MV-4-11 (cell line): ENCODE results near the gene NPM1.

Experiments used
- DNase-seq: peaks from one replicate; lab custom pipeline; 2025; lab: John Stamatoyannopoulos, UW

The NPM1 gene

DNA sequence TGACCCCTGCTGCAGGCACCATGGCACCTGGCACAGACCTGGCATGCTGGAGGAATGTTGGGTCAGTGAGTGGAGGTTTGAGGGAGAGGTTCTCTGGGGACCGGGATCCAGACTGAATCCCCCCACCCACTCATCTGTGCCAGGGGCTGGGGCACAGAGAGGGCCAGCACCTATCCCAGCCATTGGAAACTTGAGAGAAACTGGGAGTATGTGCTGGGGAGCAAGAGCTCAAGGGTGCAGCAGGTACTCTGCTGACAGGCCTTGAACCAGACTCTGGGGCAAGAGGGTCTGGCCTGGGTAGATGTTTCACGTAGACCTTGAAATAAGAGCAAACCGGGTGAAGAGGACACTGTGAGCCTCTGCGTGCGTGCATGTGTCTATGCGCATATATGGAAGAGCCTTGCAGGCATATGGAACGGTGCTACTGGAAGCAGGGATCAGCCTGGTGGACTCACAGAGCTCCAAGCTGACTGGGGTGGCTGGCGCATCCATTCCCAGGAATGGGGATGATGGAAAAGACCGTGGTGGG, 40.6 kb downstream of the NPM1 start:
- no peak for DNase-seq

DNA sequence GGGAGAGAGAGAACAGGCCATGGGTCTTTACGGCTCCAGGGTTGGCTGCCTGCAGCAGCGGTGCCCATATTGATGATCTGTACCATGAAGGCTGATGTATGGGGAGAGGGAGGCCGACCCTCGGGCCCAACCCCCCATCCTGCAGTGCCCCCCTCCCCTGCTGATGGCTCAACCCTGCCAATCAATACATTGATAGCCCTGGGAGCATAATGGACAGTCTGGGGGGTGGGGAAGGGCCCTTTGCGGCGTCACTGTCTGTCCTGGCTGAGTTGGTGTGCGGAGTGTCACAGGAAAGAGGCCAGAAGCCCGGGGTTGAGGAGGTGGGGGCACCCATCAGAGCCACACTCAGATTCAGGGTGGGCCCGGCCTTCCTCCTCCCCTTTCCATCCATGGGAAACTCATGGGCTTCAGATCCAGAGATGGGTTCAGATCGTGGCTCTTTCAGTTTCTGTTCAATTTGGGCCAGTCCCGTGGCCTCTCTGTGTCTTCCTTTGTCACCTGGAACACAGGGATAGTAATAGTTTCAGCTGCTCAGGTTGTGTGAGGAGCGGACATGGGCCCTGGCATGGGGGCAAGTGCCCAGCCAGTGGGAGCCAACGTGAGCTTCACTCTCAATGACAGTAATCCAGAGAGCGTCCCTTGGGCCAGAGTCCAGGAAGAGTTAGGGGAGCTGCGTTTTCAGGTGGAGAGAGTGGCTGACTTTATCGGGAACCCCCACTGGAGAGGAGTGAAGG, 41.3 kb downstream of the NPM1 start:
- no peak for DNase-seq

DNA sequence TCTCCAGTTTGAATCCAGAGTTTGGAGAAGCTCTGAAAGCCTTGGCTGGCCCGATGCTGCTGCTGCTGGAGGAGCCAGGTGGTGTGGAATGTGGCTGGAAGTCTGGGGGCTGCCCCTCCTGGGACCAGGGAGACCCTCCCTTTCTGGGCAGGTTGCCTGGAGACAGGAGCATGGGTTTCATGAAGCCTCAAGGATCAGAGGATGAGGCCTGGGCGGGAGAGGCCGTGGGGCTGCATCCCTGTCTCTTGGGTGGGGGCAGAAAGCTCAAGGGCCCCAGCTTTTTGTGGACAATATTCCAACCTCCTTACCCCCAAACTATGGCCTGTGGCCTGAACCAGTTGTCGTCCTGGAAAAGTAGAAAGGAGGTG, 41.9 kb downstream of the NPM1 start:
- DNase-seq = no peak

DNA sequence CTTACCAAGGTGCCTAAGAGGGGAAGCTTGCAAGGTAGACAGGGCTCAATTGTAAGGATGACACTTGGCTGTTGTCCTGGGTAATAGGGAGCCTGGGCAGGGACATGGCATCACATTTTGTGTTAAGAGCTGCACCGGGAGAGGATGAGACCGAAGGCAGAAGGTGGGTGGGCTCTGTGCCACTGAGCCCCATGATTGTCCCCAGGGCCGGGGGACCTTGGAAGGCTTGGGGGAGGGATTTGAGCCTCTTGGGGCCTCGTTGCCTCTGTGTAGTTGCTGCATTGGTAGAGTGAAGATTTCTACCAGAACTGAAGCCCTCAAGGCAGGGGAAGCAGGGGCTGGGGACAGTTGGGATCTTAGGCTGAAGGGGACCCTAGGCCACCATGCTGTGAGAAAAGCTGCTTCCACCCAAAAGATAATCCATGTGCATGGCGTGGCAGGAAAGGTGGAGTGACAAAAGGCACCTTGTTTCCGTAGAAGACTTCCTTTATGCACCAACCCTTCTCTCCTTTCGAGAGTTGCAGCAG, 43.7 kb downstream of the NPM1 start:
- no peak for DNase-seq

DNA sequence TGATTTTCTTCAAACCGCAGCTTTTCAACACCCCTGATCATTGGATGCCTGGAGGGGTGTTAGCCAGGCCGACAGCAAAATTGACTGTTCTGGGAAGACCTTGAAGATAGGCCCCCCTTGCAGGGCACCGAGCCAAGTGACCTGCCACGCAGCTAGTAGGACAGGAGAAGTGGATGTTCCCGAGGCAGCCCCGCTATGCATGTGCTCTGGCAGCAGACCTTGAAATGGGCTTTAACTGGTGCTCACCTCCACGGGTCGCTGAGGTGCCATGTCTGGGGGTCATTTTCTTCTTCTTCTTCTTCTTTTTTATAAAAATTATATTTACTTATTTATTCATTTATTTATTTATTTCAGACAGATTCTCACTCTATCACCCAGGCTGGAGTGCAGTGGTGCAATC, 44.4 kb downstream of the NPM1 start:
- DNase-seq = no peak

DNA sequence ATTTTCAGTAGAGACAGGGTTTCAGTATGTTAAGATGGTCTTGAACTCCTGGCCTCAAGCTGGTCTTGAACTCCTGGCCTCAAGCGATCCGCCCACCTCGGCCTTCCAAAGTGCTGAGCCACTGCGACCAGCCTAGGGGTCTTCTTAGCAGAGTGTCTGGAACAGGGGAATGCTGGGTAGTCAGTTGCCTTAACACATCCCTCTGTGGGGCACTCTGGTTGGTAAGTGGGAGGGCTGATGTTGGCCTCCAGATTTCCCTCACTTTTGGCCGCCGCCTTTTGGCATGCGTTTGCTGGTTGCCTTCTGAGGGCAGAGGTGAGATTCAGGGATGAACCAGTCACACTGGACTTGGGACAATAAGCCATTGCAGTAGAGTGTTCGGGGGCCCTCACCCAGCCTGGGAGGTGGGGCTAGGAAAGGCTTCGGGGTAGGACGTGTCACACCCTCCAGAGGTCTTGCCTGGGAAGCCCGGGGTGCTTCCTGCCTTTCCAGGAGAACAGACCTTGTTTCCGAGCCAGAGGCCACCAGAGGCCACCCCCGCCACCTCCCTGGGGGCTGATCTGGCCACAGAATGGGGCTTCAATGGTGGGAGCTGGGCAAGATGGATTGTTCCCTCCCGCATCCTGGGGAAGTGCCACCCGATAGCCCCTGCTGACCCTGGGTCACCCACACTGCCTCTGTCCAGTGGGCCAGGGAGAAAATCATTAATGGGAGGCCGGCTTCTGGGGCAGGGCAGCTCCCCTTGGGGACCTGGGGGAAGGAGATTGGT, 45.1 kb downstream of the NPM1 start:
- DNase-seq = no peak

DNA sequence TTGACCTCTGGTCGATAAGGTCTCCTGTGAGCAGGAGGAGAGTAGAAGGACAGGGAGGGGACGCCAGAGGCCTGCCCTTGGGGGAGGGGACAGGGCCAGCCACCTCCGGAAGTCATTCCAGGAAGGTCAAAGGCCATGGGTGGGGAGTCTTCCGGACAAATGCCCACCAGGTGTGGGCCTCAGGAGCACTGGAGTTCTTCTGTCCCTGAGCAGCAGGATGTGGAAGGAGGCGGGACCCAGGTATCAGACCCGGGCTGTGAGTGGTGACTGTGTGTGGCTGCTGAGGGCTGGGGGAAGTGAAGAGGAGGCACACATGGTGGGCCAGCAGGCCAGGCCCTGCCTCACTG, 45.7 kb downstream of the NPM1 start:
- DNase-seq = no peak

DNA sequence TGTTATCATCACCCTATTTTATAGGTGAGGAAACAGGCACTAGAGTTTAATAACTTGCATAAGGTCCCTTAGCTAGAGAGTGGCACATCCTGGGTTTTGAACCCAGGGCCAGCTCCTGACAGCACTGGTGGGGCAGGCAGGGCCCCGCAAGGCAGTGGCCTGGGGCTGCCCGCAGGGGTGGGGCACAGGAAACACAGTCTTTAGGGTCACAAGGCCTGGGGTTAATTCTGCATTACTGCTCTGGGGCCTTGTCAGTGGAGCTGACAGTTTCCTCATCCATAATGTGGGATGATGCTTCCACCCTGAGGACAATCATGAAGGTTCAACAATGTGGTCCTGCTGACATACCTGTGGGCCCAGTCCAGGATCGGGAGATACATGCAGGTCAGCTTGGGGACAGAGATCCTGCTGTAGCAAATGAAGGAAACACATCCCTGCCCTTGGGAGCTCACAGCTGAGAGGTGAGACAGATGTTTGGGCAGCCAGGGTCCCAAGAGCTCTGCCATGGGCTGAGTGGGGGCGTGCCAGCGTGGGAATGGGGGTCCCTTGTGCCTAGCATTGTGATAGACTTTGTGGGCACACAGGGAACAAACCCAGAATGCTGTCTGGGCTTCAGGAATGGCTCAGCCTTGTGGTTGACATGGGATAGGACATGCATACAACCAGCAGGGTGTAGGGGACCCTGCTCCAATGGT, 46.5 kb downstream of the NPM1 start:
- no peak for DNase-seq

DNA sequence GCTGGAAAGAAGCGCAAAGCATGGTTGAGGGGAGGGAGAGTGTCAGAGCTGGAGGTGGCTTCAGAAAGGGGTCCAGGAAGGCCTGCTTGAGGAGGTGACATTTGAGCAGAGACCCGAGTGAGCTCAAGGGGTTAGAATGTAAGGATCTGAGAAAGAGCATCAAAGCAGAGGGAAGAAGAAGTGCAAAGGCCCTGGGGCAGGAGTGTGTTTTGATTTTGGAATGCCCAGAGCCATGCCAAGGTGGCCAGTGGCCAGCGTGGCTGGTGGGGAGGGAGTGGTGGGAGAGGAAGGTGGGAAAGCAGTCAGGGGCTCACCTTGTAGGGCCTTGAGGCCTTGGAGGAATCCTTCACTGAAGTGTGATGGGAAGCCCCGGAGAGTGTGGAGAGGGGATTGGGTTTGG, 47.2 kb downstream of the NPM1 start:
- DNase-seq = no peak

DNA sequence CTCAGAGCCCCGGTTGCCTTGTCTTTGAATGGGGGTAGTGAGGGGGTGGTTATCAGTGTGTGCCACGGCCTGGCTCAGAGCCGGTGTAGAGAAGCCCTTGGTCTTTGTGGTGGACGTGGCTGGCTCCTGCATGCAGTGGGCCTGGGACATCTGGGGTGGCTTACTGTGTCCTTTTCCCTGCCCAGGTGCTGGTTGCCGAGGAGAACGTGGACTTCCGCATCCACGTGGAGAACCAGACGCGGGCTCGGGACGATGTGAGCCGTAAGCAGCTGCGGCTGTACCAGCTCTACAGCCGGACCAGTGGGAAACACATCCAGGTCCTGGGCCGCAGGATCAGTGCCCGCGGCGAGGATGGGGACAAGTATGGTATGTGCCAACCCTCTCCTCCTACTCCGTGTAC, 48.3 kb downstream of the NPM1 start:
- DNase-seq = no peak

DNA sequence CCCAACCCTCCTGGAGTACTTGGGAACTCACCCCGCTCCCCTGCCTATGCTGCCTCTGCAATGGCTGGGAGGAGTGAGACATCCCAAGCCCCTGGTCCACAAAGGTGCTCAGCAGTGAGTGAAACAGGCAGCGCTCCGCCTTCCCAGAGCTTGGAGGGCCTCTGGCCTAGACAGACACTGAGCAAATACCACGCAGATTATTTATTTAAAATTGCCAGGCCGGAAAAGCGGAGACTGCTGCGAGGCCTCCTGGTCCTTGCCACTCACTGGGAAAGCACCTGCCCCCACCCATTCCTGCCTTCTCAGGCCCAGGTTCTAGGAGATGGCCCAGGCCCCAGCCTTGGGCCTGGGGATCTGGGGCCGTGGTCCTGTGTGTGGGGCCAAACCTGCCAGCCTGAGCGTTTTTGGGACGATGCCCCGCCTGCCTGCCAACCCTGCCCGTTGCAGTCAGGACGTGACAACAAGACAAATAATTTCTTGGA, 49.2 kb downstream of the NPM1 start:
- DNase-seq = no peak

DNA sequence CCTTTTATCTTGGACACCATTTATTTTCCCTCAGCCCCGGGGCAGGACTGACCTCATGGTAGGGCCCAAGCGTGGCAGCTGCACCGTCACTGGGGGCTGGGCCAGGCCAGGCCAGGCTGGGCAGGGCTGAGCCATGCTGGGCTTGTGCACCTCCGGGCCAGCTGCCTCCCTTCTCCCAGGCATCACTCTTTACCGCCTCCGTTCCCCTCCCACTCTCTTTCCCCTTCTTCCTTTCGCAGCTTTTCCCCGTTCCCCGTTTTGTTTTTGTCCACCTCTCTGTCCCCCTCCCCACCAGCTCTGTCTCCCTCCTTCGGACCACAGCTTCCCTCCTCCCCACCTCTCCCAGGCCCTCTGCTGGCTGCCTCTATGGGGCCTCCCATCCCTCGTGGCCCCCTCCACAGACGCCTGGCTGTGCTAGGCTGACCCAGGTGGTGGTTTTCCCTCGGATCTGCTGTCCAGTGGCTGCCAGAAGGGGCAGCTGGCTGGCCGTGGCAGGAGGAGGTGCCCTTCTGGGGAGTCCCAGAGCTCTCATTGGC, 49.7 kb downstream of the NPM1 start:
- no peak for DNase-seq

DNA sequence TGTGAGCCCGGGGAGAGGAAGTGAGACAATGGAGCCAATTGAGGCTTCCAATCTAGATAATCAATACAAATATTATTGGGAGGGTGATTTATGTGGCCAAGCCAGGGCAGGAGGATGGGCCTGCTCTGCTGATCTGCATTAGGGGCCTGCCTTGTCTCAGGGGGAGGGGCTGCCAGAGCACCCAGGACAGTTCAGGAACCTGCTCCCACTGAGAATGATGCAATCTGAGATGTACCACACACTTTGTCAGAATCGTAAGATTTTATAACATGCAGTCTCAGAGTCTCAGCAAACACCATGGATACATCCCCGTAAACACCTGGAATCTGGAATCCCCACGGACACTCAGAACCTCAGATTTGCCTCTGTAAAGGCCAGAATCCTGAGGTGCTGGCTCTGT, 51.1 kb downstream of the NPM1 start:
- no peak for DNase-seq

DNA sequence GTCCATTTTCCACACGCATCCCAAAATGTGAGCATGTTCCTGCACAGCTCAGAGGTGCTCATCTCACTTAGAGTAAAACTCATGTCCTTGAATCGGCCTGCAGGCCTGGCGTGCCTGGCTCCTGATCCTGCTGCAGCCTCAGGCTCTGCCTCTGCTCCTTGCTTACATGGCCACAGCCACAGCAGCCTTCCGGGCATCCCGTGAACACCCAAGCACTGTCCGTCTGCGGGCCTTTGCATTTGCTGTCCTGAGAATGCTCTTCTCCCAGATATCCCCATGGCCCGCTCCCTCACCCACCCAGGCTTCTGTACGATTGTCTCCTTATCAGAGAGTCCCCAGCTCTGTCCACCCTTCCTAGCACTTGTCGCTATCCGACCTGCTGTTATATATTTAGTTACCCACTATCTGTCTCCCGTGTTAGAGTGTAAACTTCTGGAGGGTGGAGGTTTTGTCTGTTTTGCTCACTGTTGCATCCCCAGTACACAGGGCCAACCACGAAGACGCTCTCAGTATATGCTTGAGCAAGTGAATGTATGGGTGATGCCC, 53.7 kb downstream of the NPM1 start:
- no peak for DNase-seq

DNA sequence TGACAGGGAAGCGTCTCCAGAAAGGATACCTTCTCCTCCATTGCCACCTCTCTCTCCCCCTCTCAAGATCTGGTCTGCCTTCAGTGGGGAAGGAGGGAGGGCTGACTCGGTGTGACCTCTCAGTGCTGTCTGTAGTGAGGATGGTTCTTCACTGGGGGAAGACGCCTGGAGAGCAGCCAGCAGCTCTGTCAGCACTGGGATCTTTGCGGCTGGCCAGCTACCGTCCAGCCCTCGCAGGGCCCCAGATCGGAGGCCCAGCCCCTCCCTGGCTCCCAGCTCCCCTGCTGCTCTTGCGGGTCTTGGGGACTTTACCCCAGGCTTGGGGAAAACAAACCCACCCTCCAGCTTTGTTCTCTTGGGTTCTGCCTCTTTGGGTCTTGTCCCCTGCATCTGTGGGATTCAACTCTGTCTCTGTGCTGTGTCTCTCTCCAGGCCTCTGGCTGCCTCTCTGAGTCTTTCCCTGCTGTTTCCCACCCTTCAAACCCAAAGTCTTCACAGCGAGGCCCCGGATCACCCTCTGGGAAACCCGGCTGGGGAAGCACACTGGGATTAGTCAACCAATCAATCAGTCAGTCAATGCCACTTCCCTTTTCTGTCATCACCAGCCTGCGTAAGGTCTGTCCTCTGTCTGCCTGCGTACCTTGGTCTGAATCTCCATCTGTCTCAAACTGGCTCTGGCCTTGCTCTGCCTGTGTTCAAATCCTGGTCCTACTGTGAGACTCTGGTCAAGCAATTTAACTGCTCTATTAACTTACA, 54.8 kb downstream of the NPM1 start:
- DNase-seq = peak; percentile 29

DNA sequence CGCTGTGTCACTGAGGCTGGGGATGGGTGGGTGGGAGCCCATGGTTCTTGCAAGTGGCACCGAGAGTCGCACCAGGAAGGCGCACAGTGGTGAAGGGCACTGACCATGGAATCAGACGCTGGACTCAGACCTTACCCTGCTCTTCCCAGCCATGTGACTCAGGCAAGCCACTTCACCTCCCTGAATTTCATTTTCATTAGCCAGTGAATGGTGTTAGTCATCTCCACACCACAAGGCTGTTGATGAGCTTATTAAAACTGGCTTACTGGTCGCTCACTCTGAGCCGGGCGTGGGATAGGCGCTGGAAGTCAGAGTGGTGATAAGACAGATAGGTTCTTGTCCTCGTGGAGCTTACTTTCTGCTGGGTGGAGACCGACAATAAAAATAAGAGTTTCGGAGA, 56.9 kb downstream of the NPM1 start:
- no peak for DNase-seq

DNA sequence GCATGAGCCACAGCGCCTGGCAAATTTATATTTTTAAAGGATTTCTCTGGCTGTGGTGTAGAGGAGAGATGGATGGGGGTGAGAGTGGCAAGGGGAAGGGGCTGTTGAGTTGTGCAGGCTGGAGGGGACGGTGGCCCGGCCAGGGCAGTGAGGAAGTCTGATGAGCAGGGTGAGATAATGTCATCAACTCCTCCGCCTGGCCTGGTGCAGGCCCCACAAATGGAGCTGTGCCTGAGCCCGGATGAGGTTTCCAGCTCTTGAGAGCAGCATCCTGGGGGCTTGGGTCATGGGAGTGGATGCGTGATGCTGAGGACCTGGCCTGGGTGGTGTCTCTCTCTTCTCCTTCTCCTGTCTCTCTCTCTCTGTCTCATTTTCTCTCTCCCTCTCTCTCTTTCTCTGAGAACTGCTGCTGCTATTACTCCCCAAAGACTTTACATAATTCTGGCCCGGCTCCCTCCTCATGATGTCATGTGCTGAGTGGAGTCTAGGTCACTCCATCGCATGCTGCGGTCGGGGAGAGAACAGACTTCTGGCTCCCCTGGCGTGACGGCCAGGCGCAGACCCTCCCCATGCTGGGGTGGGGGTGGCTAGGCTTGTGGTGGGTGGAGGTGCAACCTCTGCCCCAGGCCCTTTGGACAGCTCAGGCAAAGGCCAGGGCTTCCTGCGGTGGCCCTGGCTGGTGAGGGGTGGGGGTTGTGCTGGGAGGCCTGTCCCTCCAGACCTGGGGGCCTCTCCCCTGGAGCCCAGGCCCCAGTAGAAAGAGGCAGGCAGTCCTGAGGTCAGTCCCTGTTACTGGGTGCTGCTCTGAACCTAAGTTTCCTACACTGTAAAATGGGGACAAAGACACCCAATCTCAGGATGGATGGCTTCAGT, 58.2 kb downstream of the NPM1 start:
- no peak for DNase-seq

DNA sequence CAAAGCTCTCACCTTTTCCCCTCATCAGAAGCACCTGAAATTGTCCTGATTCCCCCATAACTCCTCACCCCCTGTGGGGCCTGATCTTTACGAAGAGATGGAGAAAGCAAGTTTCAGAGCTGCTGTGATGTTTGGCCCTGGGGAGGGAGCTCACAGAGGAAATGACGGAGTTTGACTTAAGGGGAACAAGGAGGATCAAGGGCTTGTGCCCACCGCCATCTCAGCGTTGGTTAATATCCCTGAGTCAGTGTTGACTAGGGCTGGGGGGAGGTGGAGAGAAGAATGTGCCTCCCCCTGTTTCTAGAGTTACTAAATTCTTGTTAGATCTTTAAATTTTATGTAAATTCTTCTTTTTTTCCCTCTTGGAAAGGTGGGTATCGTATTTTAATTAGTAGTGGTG, 59.6 kb downstream of the NPM1 start:
- DNase-seq = no peak

DNA sequence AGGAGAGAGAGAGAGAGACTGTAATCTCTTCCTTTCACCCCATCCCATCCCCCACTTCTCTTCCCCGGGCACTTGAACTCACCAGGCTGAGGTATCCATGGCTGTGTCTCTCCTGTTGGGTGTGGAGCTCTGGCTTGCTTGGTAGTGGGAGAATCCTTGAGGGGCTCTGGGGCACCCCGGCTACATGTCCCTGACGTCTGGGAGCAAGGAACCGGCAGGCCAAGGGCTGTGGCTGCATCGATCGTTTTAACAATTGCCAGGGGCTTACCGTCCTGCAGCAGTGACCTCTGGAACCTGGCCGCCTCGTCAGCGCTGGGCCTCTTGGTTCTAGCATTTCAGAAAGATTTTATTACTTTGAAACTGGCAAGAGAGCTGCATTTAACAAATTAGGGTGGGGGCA, 61.8 kb downstream of the NPM1 start:
- DNase-seq = no peak
